Measurements from ENCODE around the gene DEFB114. TPM values are rescaled to one million over a fixed set of nuclear protein-coding genes. Genes with fewer than 3 reads are reported as not detected.

The DEFB114 gene
- total and polyA plus RNA-seq, 2 of the 13 experiments (the other 11 are each of a cell fraction or from before 2014, with no cell fraction given), result not detected

DNA sequence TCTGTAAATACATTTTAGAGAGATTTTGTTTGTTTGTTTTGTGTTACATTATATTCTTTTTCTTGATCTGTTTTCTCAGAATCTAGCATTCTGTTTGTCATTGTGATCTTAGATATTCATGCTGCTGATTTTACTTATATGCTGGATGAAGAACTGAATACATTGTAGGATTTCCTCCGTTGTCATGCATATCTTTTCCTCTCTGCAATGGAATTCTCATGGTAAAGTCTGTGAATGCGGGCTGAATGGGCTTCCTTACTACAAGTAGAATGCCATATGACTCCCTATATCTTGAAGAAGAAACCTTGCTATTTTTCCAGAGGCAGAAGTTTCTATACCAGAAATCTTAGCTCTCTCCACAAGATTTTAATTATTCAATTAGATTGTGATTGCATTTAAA, 2.4 kb upstream of the DEFB114 start:
- intact Hi-C loops (cut with micrococcal nuclease; ENCODE audit: unreplicated experiment), result no loop called here
- Histone ChIP-seq H3K9me3 (ENCODE audit: low read length) (no peaks in the 10 kb centered on the region), H3K4me1 (ENCODE audit: insufficient read depth, low read length) (no peaks in the 10 kb centered on the region), H3K36me3 (replicated peaks in 1 of 2; ENCODE audit: control insufficient read depth in 1 of 2, insufficient read depth in 2 of 2, low read length in 2 of 2) (no peaks in the 10 kb centered on the region), H3K27me3 (ENCODE audit: control insufficient read depth in 1 of 2, insufficient read depth in 2 of 2, low read length in 2 of 2) (no peaks in the 10 kb centered on the region), H3K79me2 (ENCODE audit: insufficient read depth, low read length) (no peaks in the 10 kb centered on the region), H3K27ac (ENCODE audit: extremely low read length, insufficient read depth, low read length) (no peak overlapping the region), H4K20me1 (ENCODE audit: insufficient read depth, low read length) (no peaks in the 10 kb centered on the region), H3K9ac (ENCODE audit: insufficient read depth, low read depth, low read length) (no peak overlapping the region), H3K4me2 (ENCODE audit: low read depth, low read length) (no peak overlapping the region), H3K4me3 (replicated peaks in 1 of 3; ENCODE audit: insufficient read depth in 1 of 3, low read depth in 2 of 3, low read length in 3 of 3) (no peak overlapping the region), H2AFZ (ENCODE audit: low read length) (no peak overlapping the region)
- ChIA-PET POLR2A (no interaction called here), CTCF (ENCODE audit: low intra/inter-chr PET ratio, low total read pairs) (no interaction called here)
- no TSS peak for BruUV-seq (replicated peaks)
- FAIRE-seq (no peak), ATAC-seq (no peak), DNase-seq (ENCODE audit: low spot score) (no peak)
- 0% methylated on average over 2 of the region's 2 CpGs for WGBS (ENCODE audit: low lambda C conversion rate)
- in situ Hi-C loops (cut with HindIII; ENCODE audit: extremely low pct_ligation_motif_present, low pct_unique_long_range_greater_than_20kb), result no loop called here
- TF ChIP-seq, protein P1, sequence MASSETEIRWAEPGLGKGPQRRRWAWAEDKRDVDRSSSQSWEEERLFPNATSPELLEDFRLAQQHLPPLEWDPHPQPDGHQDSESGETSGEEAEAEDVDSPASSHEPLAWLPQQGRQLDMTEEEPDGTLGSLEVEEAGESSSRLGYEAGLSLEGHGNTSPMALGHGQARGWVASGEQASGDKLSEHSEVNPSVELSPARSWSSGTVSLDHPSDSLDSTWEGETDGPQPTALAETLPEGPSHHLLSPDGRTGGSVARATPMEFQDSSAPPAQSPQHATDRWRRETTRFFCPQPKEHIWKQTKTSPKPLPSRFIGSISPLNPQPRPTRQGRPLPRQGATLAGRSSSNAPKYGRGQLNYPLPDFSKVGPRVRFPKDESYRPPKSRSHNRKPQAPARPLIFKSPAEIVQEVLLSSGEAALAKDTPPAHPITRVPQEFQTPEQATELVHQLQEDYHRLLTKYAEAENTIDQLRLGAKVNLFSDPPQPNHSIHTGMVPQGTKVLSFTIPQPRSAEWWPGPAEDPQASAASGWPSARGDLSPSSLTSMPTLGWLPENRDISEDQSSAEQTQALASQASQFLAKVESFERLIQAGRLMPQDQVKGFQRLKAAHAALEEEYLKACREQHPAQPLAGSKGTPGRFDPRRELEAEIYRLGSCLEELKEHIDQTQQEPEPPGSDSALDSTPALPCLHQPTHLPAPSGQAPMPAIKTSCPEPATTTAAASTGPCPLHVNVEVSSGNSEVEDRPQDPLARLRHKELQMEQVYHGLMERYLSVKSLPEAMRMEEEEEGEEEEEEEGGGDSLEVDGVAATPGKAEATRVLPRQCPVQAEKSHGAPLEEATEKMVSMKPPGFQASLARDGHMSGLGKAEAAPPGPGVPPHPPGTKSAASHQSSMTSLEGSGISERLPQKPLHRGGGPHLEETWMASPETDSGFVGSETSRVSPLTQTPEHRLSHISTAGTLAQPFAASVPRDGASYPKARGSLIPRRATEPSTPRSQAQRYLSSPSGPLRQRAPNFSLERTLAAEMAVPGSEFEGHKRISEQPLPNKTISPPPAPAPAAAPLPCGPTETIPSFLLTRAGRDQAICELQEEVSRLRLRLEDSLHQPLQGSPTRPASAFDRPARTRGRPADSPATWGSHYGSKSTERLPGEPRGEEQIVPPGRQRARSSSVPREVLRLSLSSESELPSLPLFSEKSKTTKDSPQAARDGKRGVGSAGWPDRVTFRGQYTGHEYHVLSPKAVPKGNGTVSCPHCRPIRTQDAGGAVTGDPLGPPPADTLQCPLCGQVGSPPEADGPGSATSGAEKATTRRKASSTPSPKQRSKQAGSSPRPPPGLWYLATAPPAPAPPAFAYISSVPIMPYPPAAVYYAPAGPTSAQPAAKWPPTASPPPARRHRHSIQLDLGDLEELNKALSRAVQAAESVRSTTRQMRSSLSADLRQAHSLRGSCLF (CRISPR knock-in tag; IDR thresholded peaks at IDR 0.05; ENCODE audit: borderline replicate concordance), result no peak
- TF ChIP-seq THYN1 (CRISPR knock-in tag; IDR thresholded peaks at IDR 0.05; ENCODE audit: borderline replicate concordance, low read depth) (no peak), ZNF337 (CRISPR knock-in tag; IDR thresholded peaks at IDR 0.05; ENCODE audit: borderline replicate concordance, low read depth) (no peak), ZNF777 (CRISPR knock-in tag; IDR thresholded peaks at IDR 0.05) (no peak), ZNF343 (CRISPR knock-in tag; IDR thresholded peaks at IDR 0.05) (no peak), SNAI1 (CRISPR knock-in tag; IDR thresholded peaks at IDR 0.05; ENCODE audit: borderline replicate concordance) (no peak), GATAD2A (CRISPR knock-in tag; IDR thresholded peaks at IDR 0.05) (no peak), AKAP8 (CRISPR knock-in tag; IDR thresholded peaks at IDR 0.05) (no peak), ARNT2 (CRISPR knock-in tag; IDR thresholded peaks at IDR 0.05; ENCODE audit: low read depth) (no peak), MXD4 (CRISPR knock-in tag; IDR thresholded peaks at IDR 0.05) (no peak), ARHGAP35 (CRISPR knock-in tag; IDR thresholded peaks at IDR 0.05; ENCODE audit: borderline replicate concordance) (no peak), JUND (CRISPR knock-in tag; IDR thresholded peaks at IDR 0.05) (no peak), SNAPC2 (CRISPR knock-in tag; IDR thresholded peaks at IDR 0.05) (no peak)
- TF ChIP-seq, protein P2, sequence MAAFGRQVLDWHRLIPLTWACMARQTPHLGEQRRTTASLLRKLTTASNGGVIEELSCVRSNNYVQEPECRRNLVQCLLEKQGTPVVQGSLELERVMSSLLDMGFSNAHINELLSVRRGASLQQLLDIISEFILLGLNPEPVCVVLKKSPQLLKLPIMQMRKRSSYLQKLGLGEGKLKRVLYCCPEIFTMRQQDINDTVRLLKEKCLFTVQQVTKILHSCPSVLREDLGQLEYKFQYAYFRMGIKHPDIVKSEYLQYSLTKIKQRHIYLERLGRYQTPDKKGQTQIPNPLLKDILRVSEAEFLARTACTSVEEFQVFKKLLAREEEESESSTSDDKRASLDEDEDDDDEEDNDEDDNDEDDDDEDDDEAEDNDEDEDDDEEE (CRISPR knock-in tag; IDR thresholded peaks at IDR 0.05), result no peak
- TF ChIP-seq, protein P3, sequence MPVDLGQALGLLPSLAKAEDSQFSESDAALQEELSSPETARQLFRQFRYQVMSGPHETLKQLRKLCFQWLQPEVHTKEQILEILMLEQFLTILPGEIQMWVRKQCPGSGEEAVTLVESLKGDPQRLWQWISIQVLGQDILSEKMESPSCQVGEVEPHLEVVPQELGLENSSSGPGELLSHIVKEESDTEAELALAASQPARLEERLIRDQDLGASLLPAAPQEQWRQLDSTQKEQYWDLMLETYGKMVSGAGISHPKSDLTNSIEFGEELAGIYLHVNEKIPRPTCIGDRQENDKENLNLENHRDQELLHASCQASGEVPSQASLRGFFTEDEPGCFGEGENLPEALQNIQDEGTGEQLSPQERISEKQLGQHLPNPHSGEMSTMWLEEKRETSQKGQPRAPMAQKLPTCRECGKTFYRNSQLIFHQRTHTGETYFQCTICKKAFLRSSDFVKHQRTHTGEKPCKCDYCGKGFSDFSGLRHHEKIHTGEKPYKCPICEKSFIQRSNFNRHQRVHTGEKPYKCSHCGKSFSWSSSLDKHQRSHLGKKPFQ (CRISPR knock-in tag; IDR thresholded peaks at IDR 0.05; ENCODE audit: insufficient replicate concordance), result no peak
- TF ChIP-seq, protein P4, sequence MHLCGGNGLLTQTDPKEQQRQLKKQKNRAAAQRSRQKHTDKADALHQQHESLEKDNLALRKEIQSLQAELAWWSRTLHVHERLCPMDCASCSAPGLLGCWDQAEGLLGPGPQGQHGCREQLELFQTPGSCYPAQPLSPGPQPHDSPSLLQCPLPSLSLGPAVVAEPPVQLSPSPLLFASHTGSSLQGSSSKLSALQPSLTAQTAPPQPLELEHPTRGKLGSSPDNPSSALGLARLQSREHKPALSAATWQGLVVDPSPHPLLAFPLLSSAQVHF (CRISPR knock-in tag; IDR thresholded peaks at IDR 0.05), result no peak
